HCT116 (cell line): Measurements from ENCODE around the gene PRRG4. TPM values are rescaled to one million over a fixed set of nuclear protein-coding genes. Genes with fewer than 3 reads are reported as not detected.

Experiments
- ATAC-seq: fragments of 200-7000 bp; cut with Tn5 transposase; 2 replicates; pipeline ENCODE4 v1.9.1; 2020; ENCODE audit warnings: mild to moderate bottlenecking, moderate library complexity
- BruUV-seq: library from RNA; stranded (reverse); fragments of 400-500 nt; replicated peaks from 2 replicates; lab custom pipeline; 2021; lab: Mats Ljungman, UMichigan
- CTCF ChIA-PET: fragments of 300-600 bp; sonication (Branson Sonifier 250); formaldehyde crosslinking; loops from one replicate; lab custom pipeline; 2021; ENCODE audit warnings: antibody characterized with exemption; lab: Charles Lee
- POLR2A ChIA-PET: fragments of 300-600, 350-600 bp; sonication (Branson Sonifier 250); formaldehyde crosslinking; loops from one replicate; lab custom pipeline; 2021; ENCODE audit warnings: antibody characterized with exemption; lab: Charles Lee
- RAD21 ChIA-PET, 2 experiments: fragments of 300-600 bp; sonication (Branson Sonifier 250); formaldehyde crosslinking; loops; one replicate each; lab custom pipeline; 2023; ENCODE audit warnings: low total read pairs in 2 of 2; ENCODE audit not compliant: uncharacterized antibody in 2 of 2, unreplicated experiment in 2 of 2, low non-redundant PET in 1 of 2; lab: Charles Lee
- DNase-seq: peaks from one replicate; pipeline ENCODE4 v3.0.0-alpha.2; 2010; ENCODE audit warnings: low read depth, low spot score
- H2AFZ ChIP-seq: fragments of 200-600 bp; shearing (Covaris generic), sonication (generic); 2 replicates; pipeline ENCODE4 v1.6.1; 2017; ENCODE audit warnings: low read depth, mixed run types, mixed read lengths, antibody characterized with exemption, low read length; ENCODE audit not compliant: poor library complexity, severe bottlenecking
- H3K27ac ChIP-seq: 2 replicates; pipeline ENCODE4 v1.5.1; 2012; ENCODE audit warnings: low read depth, low read length
- H3K27me3 ChIP-seq: fragments of 200-600 bp; sonication (generic); 2 replicates; pipeline ENCODE4 v1.6.1; 2016; ENCODE audit warnings: mixed run types, low read length, mixed read lengths; ENCODE audit not compliant: insufficient read depth
- H3K36me3 ChIP-seq, 2 experiments: fragments of 200-500 bp in 1 of 2; fragments of 200-600 bp in 1 of 2; sonication (Bioruptor generic) in 1 of 2; sonication (generic) in 1 of 2; 2 replicates each; pipeline versions ENCODE4 v1.5.1 to v1.6.1; 2014 to 2016; ENCODE audit warnings: low read length in 2 of 2, inconsistent platforms in 1 of 2, mixed read lengths in 1 of 2, mixed run types in 1 of 2; ENCODE audit not compliant: insufficient read depth in 2 of 2, control insufficient read depth in 1 of 2
- H3K4me1 ChIP-seq, 2 experiments: fragments of 200-600 bp in 1 of 2; sonication (generic) in 1 of 2; 2 replicates each; pipeline versions ENCODE4 v1.5.1 to v1.6.1; 2012 to 2017; ENCODE audit warnings: low read length in 2 of 2, inconsistent platforms in 1 of 2, mild to moderate bottlenecking in 1 of 2, mixed read lengths in 1 of 2, mixed run types in 1 of 2, moderate library complexity in 1 of 2; ENCODE audit not compliant: insufficient read depth in 2 of 2, control insufficient read depth in 1 of 2
- H3K4me2 ChIP-seq: fragments of 200-600 bp; sonication (generic); 2 replicates; pipeline ENCODE4 v1.6.1; 2017; ENCODE audit warnings: mixed run types, low read length, mixed read lengths
- H3K4me3 ChIP-seq, 2 experiments: fragments of 200-600 bp in 1 of 2; sonication (generic) in 1 of 2; replicated peaks in 1 of 2; 2 replicates each; pipeline ENCODE4 v1.5.1; 2011 to 2016; ENCODE audit warnings: low read length in 2 of 2, control low read depth in 1 of 2, low read depth in 1 of 2, mild to moderate bottlenecking in 1 of 2, mixed read lengths in 1 of 2, mixed run types in 1 of 2
- H3K79me2 ChIP-seq: fragments of 200-600 bp; sonication (generic); 2 replicates; pipeline ENCODE4 v1.6.1; 2017; ENCODE audit warnings: mild to moderate bottlenecking, mixed run types, low read length, moderate library complexity, mixed read lengths; ENCODE audit not compliant: insufficient read depth
- H3K9ac ChIP-seq: fragments of 200-600 bp; sonication (generic); 2 replicates; pipeline ENCODE4 v1.6.1; 2016; ENCODE audit warnings: low read length, mixed read lengths
- H3K9me2 ChIP-seq: fragments of 200-600 bp; sonication (generic), shearing (Covaris generic); 2 replicates; pipeline ENCODE4 v1.6.1; 2017; ENCODE audit warnings: mixed run types, mild to moderate bottlenecking, moderate library complexity; ENCODE audit not compliant: insufficient read depth
- H3K9me3 ChIP-seq, 2 experiments: fragments of 200-500 bp in 1 of 2; fragments of 200-600 bp in 1 of 2; sonication (Bioruptor generic) in 1 of 2; sonication (generic) in 1 of 2; 2 replicates each; pipeline ENCODE4 v1.6.1; 2014 to 2017; ENCODE audit warnings: low read length in 2 of 2, mixed read lengths in 2 of 2, inconsistent platforms in 1 of 2, low read depth in 1 of 2, mild to moderate bottlenecking in 1 of 2, mixed run types in 1 of 2, moderate library complexity in 1 of 2; ENCODE audit not compliant: control insufficient read depth in 1 of 2, insufficient read depth in 1 of 2
- H4K20me1 ChIP-seq: fragments of 200-600 bp; sonication (generic), shearing (Covaris generic); 2 replicates; pipeline ENCODE4 v1.6.1; 2017; ENCODE audit warnings: mixed run types, mild to moderate bottlenecking, moderate library complexity; ENCODE audit not compliant: insufficient read depth
- ATF3 ChIP-seq: IDR thresholded peaks from 2 replicates; pipeline ENCODE4 v1.6.1; 2012
- CBX3 ChIP-seq: IDR thresholded peaks from 2 replicates; pipeline ENCODE4 v1.6.1; 2012; ENCODE audit warnings: low read depth
- CEBPB ChIP-seq: IDR thresholded peaks from 2 replicates; pipeline ENCODE4 v1.6.1; 2012; ENCODE audit warnings: low read depth
- CTCF ChIP-seq, 3 experiments: fragments of 200-600 bp in 1 of 3; sonication (generic) in 1 of 3; IDR thresholded peaks in 2 of 3; conservative IDR thresholded peaks in 1 of 3; 2 replicates each; pipeline ENCODE4 v1.5.1; 2012 to 2017; ENCODE audit warnings: low read depth in 2 of 3, low read length in 2 of 3, antibody characterized with exemption in 1 of 3, borderline replicate concordance in 1 of 3, control low read depth in 1 of 3, mild to moderate bottlenecking in 1 of 3, mixed read lengths in 1 of 3, mixed run types in 1 of 3, moderate library complexity in 1 of 3; ENCODE audit not compliant: insufficient read depth in 1 of 3
- EGR1 ChIP-seq: IDR thresholded peaks from 2 replicates; pipeline ENCODE4 v1.6.1; 2012; ENCODE audit warnings: low read depth
- ELF1 ChIP-seq: IDR thresholded peaks from 2 replicates; pipeline ENCODE4 v1.6.1; 2012; ENCODE audit warnings: low read depth, borderline replicate concordance
- EZH2phosphoT487 ChIP-seq: fragments of 200-600 bp; IDR thresholded peaks from 2 replicates; pipeline ENCODE4 v1.6.1; 2018; ENCODE audit warnings: antibody characterized with exemption, borderline replicate concordance
- MAX ChIP-seq: IDR thresholded peaks from 2 replicates; pipeline ENCODE4 v1.6.1; 2012
- RAD21 ChIP-seq: IDR thresholded peaks from 2 replicates; pipeline ENCODE4 v1.6.1; 2012; ENCODE audit warnings: low read depth, mild to moderate bottlenecking
- REST ChIP-seq: IDR thresholded peaks from 2 replicates; pipeline ENCODE4 v1.6.1; 2012; ENCODE audit warnings: low read depth
- SIN3A ChIP-seq: IDR thresholded peaks from 2 replicates; pipeline ENCODE4 v1.6.1; 2012; ENCODE audit warnings: low read depth
- SP1 ChIP-seq: IDR thresholded peaks from 2 replicates; pipeline ENCODE4 v1.6.1; 2012; ENCODE audit warnings: low read depth
- SRF ChIP-seq: IDR thresholded peaks from 2 replicates; pipeline ENCODE4 v1.6.1; 2012; ENCODE audit warnings: low read depth
- TCF7L2 ChIP-seq: IDR thresholded peaks from 2 replicates; pipeline ENCODE4 v1.7.0; 2011; ENCODE audit warnings: borderline replicate concordance, inconsistent platforms; ENCODE audit not compliant: insufficient read depth, insufficient read length; ENCODE audit errors: extremely low read depth
- YY1 ChIP-seq: IDR thresholded peaks from 2 replicates; pipeline ENCODE4 v1.6.1; 2011; ENCODE audit warnings: low read length, low read depth, moderate library complexity, mild to moderate bottlenecking; ENCODE audit not compliant: insufficient replicate concordance; ENCODE audit errors: extremely low read depth
- ZBTB33 ChIP-seq: IDR thresholded peaks from 2 replicates; pipeline ENCODE4 v1.6.1; 2011; ENCODE audit warnings: mild to moderate bottlenecking, low read length, moderate library complexity; ENCODE audit not compliant: insufficient replicate concordance; ENCODE audit errors: extremely low read depth
- ZFX ChIP-seq: fragments of 450-650 bp; IDR thresholded peaks from 2 replicates; pipeline ENCODE4 v1.6.1; 2017
- ZNF274 ChIP-seq: fragments of 200-500 bp; sonication (Bioruptor generic); IDR thresholded peaks from 2 replicates; pipeline ENCODE4 v1.6.1; 2014; ENCODE audit warnings: mild to moderate bottlenecking, low read depth, low read length, inconsistent platforms
- intact Hi-C: fragments of 100-400 bp; cut with micrococcal nuclease; formaldehyde crosslinking; loops from 2 replicates; pipeline ENCODE4 v1.10.0; 2022
- total RNA-seq: library from RNA; stranded (reverse); gene quantifications from one replicate; pipeline ENCODE4 v1.2.1, GENCODE V29; 2021; ENCODE audit not compliant: unreplicated experiment

Gene PRRG4
- total RNA-seq, 1 experiment from 2014 or later: 5.4 TPM

- RAD21 ChIA-PET: no interaction called here
- BruUV-seq: no TSS peak
- DNase-seq: no peak
- POLR2A ChIA-PET: no interaction called here
- TF ChIP-seq ZFX (no peak), ATF3 (no peak), ZBTB33 (no peak), CEBPB (no peak), YY1 (no peak), CTCF (IDR thresholded peaks at IDR 0.05 in 2 of 3, conservative IDR thresholded peaks at IDR 0.05 in 1 of 3; ENCODE audit: borderline replicate concordance in 1 of 3, insufficient read depth in 1 of 3, low read depth in 2 of 3, low read length in 2 of 3) (no peak), ELF1 (no peak), EZH2phosphoT487 (no peak), REST (no peak), SRF (no peak), MAX (no peak), TCF7L2 (no peak), SIN3A (no peak), RAD21 (no peak), SP1 (no peak), EGR1 (no peak), CBX3 (no peak), ZNF274 (no peak)
- intact Hi-C loops: no loop called here
- no peak overlapping the region for H3K4me2 ChIP-seq
- H3K79me2 ChIP-seq: no peaks in the 10 kb centered on the region
- no peak for ATAC-seq
- H3K9me3 ChIP-seq: no peaks in the 10 kb centered on the region
- no peaks in the 10 kb centered on the region for H3K27me3 ChIP-seq
- peaks cover 6% of the 10 kb centered on the region; the same call in 1 of the 2 replicates for H4K20me1 ChIP-seq
- H3K9me2 ChIP-seq: no peaks in the 10 kb centered on the region
- CTCF ChIA-PET: no interaction called here
- no peaks in the 10 kb centered on the region for H3K36me3 ChIP-seq
- H3K27ac ChIP-seq: no peak overlapping the region
- peaks cover 0 to 8% of the 10 kb centered on the region in 2 experiments; a peak in 3 of 4 replicates for H3K4me1 ChIP-seq
- no peak overlapping the region for H3K4me3 ChIP-seq
- H3K9ac ChIP-seq: no peak overlapping the region
- H2AFZ ChIP-seq: no peak overlapping the region
Measured at GRCh38 chr11:32851251-32851650, 21.5 kb downstream of the PRRG4 start.
